ENCODE results near the gene NOC4L. TPM values are rescaled to one million over a fixed set of nuclear protein-coding genes. Genes with fewer than 3 reads are reported as not detected.
A peak's percentile ranks its signal among the peaks of the same experiment; 100 is the strongest.

NOC4L gene
- total RNA-seq, 1 donor from 2014 or later, result 11.1 TPM

DNA sequence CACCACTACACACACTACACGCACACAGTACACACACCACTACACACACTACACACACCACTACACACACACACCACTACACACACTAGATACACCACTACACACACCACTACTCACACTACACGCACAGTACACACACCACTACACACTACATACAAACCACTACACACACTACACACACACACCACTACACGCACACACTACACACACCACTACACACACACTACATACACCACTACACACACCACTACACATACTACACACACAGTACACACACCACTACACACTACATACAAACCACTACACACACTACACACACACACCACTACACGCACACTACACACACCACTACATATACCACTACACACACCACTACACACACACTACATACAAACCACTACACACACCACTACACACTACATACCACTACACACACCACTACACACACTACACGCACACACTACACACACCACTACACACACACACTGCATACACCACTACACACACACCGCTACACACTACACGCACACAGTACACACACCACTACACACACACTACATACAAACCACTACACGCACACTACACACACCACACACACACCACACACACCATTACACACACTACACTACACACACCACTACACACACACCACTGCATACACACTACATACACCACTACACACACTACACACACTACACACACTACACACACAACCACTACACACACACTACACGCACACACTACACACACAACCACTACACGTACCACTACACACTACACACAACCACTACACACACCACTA, 11.7 kb downstream of the NOC4L start:
- DNase-seq (ENCODE audit: low read depth), result no peak

GRCh38 chr12:132156573-132157325, 12.5 kb downstream of the NOC4L start:
- no peak for DNase-seq (ENCODE audit: low read depth)

DNA sequence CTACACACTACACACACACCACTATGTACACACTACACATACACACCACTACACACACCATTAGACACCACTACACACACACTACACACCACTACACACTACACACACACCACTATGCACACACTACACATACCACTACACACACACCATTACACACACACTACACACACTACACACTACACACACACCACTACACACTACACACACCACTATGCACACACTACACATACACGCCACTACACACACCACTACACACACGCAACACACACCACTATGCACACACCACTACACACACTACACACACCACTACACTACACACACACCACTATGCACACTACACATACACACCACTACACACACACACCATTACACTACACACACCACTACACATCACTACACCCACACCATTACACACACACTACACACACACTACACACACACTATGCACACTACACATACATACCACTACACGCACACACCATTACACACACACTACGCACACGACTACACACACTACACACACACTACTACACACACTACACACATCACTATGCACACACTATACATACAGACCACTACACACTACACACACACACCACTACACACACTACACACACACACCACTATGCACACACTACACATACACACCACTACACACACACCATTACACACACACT, 13.6 kb downstream of the NOC4L start:
- DNase-seq (ENCODE audit: low read depth), result no peak

- no peak for DNase-seq (ENCODE audit: low read depth)
Measured at GRCh38 chr12:132158677-132159554, 14.7 kb downstream of the NOC4L start.

- DNase-seq (ENCODE audit: low read depth), result no peak
Measured at GRCh38 chr12:132159555-132160003, 15.3 kb downstream of the NOC4L start.

DNA sequence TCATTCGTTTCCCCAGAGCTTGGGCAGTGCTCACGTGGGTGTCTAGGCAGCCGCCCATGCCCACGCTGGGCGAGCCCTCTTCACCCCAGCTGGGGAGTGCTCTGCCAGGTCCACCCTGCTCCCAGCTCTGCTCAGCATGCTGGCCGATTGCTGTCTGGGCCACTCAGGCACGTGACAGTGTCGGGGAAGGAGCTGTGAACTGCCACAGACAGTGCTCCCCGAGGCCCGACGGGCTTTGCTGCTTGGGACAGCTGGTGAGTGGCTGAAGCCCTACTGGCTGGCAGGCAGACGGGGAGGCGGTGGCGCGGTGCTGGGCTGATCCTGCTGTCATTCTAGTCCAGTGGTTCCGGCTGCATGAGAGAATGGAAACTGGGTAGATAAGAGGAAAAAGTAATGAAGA, 15.8 kb downstream of the NOC4L start:
- peak; percentile 28 for DNase-seq (ENCODE audit: low read depth)

DNA sequence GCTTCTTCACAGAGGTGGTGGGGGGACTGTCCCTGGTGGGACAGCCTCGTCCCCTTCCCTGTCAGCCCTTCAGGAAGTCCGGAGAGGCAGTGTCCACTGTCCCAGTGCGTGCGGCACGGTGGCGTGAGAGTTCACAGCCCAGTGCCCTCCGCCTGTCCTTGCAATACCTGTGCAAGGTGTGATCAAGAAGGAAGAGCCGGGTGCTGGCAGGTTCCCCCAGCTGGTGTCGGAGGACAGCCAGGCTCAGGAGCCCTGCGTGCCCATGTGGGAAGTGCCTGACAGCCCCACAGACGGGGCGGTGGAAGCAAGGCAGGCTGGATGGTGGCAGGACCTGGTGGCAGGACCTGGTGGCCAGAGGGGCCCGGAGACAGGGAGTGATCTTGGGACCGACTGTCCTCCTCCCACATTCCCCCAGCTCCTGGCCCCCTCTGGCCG, 16.4 kb downstream of the NOC4L start:
- DNase-seq (ENCODE audit: low read depth), result no peak

DNA sequence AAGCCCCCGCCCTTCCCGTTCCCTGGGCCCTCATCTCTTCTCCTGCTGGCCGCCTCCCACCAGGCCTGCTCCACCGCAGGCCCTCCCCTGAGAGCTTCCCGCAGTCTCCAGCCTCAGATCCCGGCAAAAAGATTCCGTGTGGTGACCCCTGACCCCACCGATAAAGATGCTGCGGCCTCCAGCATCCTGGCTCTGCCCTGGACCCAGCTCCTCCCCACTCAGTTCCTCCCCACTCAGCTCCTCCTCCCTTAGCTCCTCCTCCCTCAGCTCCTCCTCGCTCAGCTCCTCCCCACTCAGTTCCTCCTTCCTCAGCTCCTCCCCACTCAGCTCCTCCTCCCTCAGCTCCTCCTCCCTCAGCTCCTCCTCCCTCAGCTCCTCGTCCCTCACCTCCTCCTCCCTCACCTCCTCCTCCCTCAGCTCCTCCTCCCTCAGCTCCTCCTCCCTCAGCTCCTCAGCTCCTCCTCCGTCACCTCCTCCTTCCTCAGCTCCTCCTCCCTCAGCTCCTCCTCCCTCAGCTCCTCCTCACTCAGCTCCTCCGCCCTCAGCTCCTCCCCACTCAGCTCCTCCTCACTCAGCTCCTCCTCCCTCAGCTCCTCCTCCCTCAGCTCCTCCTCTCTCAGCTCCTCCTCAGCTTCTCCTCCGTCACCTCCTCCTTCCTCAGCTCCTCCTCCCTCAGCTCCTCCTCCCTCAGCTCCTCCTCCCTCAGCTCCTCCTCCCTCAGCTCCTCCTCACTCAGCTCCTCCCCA, 17.0 kb downstream of the NOC4L start:
- no peak for DNase-seq (ENCODE audit: low read depth)

- no peak for DNase-seq (ENCODE audit: low read depth)
Measured at GRCh38 chr12:132161796-132162507, 17.7 kb downstream of the NOC4L start.

DNA sequence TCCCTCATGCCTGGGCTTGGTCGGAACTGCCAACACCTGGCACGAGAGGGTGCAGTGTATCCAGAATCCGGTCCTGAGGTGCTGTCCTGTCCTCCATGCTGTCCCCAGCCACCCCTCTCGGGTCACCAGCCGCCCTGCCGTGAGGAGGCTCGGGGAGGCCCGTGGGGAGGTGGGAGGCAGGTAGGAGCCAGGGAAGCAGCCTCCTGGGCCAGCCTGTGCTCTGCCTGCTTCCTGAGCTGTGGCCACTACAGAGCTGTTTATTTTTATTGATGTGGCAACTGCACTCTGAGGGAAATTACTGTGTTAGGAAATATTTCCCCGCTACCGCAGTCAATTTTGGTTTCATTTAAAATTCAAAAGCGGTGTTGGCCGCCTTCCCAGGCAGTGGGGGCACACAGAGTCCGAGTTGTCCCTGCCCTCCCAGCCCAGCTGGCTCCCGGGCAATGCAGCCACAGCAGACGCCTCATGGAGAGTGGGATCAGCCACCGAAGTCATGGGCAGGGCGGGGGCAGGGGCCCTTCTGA, 18.3 kb downstream of the NOC4L start:
- DNase-seq (ENCODE audit: low read depth), result peak; percentile 94

- no peak for DNase-seq (ENCODE audit: low read depth)
Measured at GRCh38 chr12:132163041-132163910, 19.0 kb downstream of the NOC4L start.

GRCh38 chr12:132163911-132164288, 19.6 kb downstream of the NOC4L start:
- DNase-seq (ENCODE audit: low read depth), result peak; percentile 23

DNA sequence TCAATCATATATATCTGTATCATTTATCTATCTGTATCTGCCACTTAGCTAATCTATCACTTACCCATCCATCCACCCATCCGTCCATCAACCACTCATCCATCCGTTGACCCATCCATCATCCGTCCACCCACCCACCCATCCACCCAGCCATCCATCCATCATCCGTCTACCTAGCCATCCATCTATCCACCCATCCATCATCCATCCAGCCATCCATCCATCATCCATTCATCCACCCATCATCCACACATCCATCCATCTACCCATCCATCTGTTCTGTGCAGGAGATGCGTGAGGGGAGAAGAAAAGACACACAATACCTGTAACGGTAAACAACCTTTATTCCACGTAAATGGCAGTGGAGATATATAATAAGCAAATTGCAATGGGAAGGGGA, 20.2 kb downstream of the NOC4L start:
- DNase-seq (ENCODE audit: low read depth), result no peak

GRCh38 chr12:132165584-132165983, 21.3 kb downstream of the NOC4L start:
- DNase-seq (ENCODE audit: low read depth), result no peak

DNA sequence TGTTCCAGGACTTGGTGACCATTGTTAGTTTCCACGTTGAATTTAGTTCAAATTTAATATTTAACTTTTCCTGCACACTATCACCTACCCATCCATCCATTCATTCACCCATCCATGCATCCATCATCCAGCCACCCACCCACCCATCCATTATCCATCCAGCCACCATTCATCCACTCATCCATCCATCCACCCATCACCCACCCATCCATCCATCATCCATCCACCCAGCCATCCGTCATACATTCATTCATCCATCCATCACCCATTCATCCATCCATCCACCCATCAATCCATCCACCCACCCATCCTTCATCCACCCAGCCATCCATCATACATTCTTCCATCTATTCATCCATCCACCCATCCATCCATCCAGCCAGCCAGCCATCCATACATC, 21.8 kb downstream of the NOC4L start:
- no peak for DNase-seq (ENCODE audit: low read depth)

DNA sequence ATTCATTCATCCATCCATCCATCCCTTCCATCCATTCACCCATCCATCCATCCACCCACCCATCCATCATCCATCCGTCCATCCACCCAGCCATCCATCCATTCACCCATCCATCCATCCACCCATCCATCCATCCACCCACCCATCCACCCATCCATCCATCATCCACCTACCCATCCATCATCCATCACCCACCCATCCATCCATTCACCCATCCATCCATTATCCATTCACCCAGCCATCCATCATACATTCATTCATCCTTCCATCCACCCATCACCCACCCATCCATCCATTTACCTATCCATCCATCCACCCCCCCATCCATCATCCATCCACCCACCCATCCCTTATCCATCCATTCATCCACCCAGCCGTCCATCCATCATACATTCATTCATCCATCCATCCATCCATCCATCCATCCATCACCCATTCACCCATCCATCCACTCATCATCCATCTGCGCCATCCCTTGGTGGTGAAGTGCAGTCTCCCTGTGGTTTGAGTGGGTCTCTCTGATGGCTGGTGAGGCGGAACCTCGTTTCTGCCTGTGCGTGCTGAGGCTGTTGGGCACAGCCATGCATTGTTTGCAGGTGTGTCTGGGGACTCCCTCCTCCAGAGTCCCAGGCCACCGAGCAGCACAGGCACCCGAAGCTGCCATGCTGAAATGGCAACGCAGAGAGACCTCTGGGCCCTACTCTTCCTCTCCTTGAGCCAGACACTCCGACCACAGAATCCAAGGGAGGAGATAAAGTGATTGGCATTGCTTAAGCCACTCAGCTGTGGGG, 22.7 kb downstream of the NOC4L start:
- DNase-seq (ENCODE audit: low read depth), result no peak

DNA sequence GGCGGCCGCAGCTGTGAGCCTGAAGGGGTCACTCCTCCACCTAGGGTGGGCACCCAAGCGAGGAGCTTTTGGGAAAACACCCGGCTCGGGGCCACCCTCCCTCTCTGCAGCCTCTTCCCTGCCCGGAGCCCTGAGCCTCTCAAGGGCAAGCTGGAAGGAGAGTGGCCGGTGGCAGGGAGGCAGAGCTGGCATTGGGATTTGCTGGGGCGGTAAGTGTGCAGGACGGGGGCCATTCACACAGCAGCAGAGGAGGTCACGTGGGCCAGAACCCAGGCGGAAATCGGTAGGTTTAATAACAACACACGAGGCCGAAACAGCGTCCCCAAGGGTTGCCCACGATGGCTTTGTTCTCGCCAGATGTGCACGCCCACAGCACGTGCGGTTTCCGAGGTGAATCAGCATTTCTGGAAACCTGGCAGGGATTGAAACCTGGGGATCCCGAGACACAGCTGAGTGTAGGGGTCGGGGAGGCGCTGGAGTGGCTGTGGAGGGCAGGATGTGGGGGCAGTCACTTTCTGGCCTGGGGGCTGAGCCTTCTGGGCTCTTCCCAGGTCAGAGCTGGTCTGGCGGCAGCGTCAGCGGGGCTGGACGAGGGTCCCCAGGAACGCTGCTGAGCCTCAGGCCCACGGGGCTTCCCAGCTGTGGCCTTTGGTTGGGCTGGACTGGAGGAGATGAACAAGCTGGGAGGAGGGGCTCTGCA, 23.5 kb downstream of the NOC4L start:
- no peak for DNase-seq (ENCODE audit: low read depth)
